Measurements from ENCODE around the gene HRH2.
"Not testable (repeated sequence)": the region's sequence is repeated elsewhere in the genome, so short reads cannot be mapped to it uniquely, and the experiment has no call there.

HRH2 gene

GRCh38 chr5:175657593-175658271 is at the start of gene HRH2:
HRH2 (plus strand) TSS chr5:175658071; CDS start chr5:175683234, 25,163 bp downstream.
- DNase-seq: peak; percentile 62

GRCh38 chr5:175609526-175609925 is 48.3 kb upstream of the HRH2 start:
- DNase-seq: no peak

GRCh38 chr5:175610381-175610780 is 47.5 kb upstream of the HRH2 start:
- DNase-seq: no peak

- no peak for DNase-seq
Observed at GRCh38 chr5:175610898-175611297, 47.0 kb upstream of the HRH2 start.

GRCh38 chr5:175614223-175614815 is 43.6 kb upstream of the HRH2 start:
- no peak for DNase-seq

- DNase-seq: no peak
Observed at GRCh38 chr5:175614861-175615260, 43.0 kb upstream of the HRH2 start.

- no peak for DNase-seq
Observed at GRCh38 chr5:175616083-175616482, 41.8 kb upstream of the HRH2 start.

- DNase-seq: not testable (repeated sequence)
Observed at GRCh38 chr5:175616527-175616926, 41.3 kb upstream of the HRH2 start.

- no peak for DNase-seq
Observed at GRCh38 chr5:175617447-175617846, 40.4 kb upstream of the HRH2 start.

GRCh38 chr5:175620527-175620926 is 37.3 kb upstream of the HRH2 start:
- no peak for DNase-seq

- DNase-seq: no peak
Observed at GRCh38 chr5:175621971-175622370, 35.9 kb upstream of the HRH2 start.

- DNase-seq: no peak
Observed at GRCh38 chr5:175623088-175623487, 34.8 kb upstream of the HRH2 start.

- DNase-seq: no peak
Observed at GRCh38 chr5:175624316-175624715, 33.6 kb upstream of the HRH2 start.

GRCh38 chr5:175627005-175627404 is 30.9 kb upstream of the HRH2 start:
- DNase-seq: no peak

GRCh38 chr5:175627739-175628138 is 30.1 kb upstream of the HRH2 start:
- DNase-seq: no peak

- no peak for DNase-seq
Observed at GRCh38 chr5:175628668-175629067, 29.2 kb upstream of the HRH2 start.

GRCh38 chr5:175629261-175629660 is 28.6 kb upstream of the HRH2 start:
- no peak for DNase-seq

GRCh38 chr5:175629793-175630192 is 28.1 kb upstream of the HRH2 start:
- no peak for DNase-seq

GRCh38 chr5:175635854-175636584 is 21.9 kb upstream of the HRH2 start:
- DNase-seq: no peak

- DNase-seq: peak; percentile 89
Observed at GRCh38 chr5:175638305-175638704, 19.6 kb upstream of the HRH2 start.

GRCh38 chr5:175640106-175640775 is 17.6 kb upstream of the HRH2 start:
- DNase-seq: peak; percentile 69

GRCh38 chr5:175642998-175643397 is 14.9 kb upstream of the HRH2 start:
- no peak for DNase-seq

GRCh38 chr5:175646251-175646650 is 11.6 kb upstream of the HRH2 start:
- DNase-seq: no peak

GRCh38 chr5:175649967-175650366 is 7.9 kb upstream of the HRH2 start:
- no peak for DNase-seq

Measured in inflammatory macrophage treated with lipopolysaccharide for 4 hours (primary cell).